HUES6 (cell line): ENCODE results near the gene PPM1H.

Experiments used
- H3K27ac ChIP-seq: 2 replicates; pipeline ENCODE4 v1.7.0; 2013; ENCODE audit warnings: low read depth, mild to moderate bottlenecking, low read length, inconsistent platforms
- H3K27me3 ChIP-seq: 2 replicates; pipeline ENCODE4 v1.6.1; 2013; ENCODE audit warnings: low read length; ENCODE audit not compliant: control insufficient read depth, insufficient read depth
- H3K36me3 ChIP-seq: 2 replicates; pipeline ENCODE4 v1.6.1; 2013; ENCODE audit warnings: low read length; ENCODE audit not compliant: control insufficient read depth, insufficient read depth
- H3K4me1 ChIP-seq: 2 replicates; pipeline ENCODE4 v1.6.1; 2013; ENCODE audit warnings: low read length; ENCODE audit not compliant: control insufficient read depth, insufficient read depth
- H3K4me3 ChIP-seq: 2 replicates; pipeline ENCODE4 v1.5.1; 2013; ENCODE audit warnings: low read depth, low read length
- H3K9ac ChIP-seq: one replicate; pipeline ENCODE4 v1.6.1; 2013; ENCODE audit warnings: mild to moderate bottlenecking, low read length
- H3K9me3 ChIP-seq: 2 replicates; pipeline ENCODE4 v1.6.1; 2013; ENCODE audit warnings: low read depth, low read length; ENCODE audit not compliant: control insufficient read depth, insufficient read depth

PPM1H gene

DNA sequence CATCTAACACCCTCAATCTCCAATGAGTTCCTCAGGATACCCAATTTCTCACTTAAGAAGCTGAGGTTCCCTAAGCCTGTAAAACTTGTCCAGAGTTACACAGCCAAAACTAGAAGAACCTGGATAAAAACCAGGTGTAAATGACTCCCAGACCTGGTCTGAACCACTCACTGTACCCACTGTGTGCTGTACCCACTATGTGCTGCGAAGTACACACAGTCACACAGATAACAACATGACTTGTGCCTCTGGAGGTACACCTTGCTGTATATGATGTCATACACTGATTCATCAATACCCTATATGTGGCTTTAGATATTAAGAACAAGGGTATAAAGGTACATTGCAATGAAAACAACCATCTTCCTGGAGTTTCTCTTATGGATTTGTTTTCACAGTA lies 66.1 kb downstream of the PPM1H start:
- Histone ChIP-seq H3K9me3 (0 out of 2 replicates have a peak, but pooled peaks cover 2% of the 10 kb centered on the region), H3K36me3 (no peaks in the 10 kb centered on the region), H3K27ac (no peak overlapping the region), H3K27me3 (no peaks in the 10 kb centered on the region), H3K4me1 (peaks cover 32% of the 10 kb centered on the region), H3K4me3 (no peak overlapping the region), H3K9ac (no peak overlapping the region)

GRCh38 chr12:62866451-62867082 lies 68.4 kb downstream of the PPM1H start:
- Histone ChIP-seq H3K4me3 (peak overlapping the region; percentile 16; the same call in 1 of the 2 replicates), H3K9ac (peak overlapping the region; percentile 31), H3K4me1 (peaks cover 43% of the 10 kb centered on the region), H3K27ac (peak overlapping the region; percentile 35; the same call in 1 of the 2 replicates), H3K27me3 (no peaks in the 10 kb centered on the region), H3K36me3 (no peaks in the 10 kb centered on the region), H3K9me3 (0 out of 2 replicates have a peak, but pooled peaks cover 2% of the 10 kb centered on the region)

DNA sequence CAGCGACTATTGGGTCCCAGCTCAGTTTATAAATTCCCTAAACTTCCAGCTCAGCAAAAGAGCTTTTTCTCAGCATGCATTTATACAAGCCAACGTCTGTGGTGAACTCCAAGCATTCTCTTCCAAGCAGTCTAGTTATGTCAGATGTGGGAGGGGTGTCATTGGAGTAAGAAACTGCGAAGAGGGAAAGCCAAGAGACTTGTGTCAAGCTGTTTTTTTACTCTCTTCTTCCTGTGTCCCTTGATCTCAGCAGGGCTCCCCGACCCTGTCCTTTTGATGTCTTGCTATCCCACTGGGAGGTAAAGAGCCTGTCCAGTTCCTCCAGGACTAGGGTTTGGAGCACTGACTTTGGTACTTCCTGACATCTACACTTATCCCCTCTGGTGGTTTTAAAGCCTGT lies 69.0 kb downstream of the PPM1H start:
- Histone ChIP-seq H3K9me3 (no peaks in the 10 kb centered on the region), H3K27ac (peak overlapping the region; percentile 35; the same call in 1 of the 2 replicates), H3K9ac (peak overlapping the region; percentile 11), H3K4me3 (peak overlapping the region; percentile 16; the same call in 1 of the 2 replicates), H3K36me3 (no peaks in the 10 kb centered on the region), H3K4me1 (peaks cover 47% of the 10 kb centered on the region), H3K27me3 (no peaks in the 10 kb centered on the region)

- H3K36me3 ChIP-seq = no peaks in the 10 kb centered on the region
- H3K4me1 ChIP-seq = peaks cover 55% of the 10 kb centered on the region
- peak overlapping the region; percentile 22; the same call in 1 of the 2 replicates for H3K27ac ChIP-seq
- no peak overlapping the region for H3K9ac ChIP-seq
- H3K9me3 ChIP-seq = no peaks in the 10 kb centered on the region
- H3K27me3 ChIP-seq = no peaks in the 10 kb centered on the region
- H3K4me3 ChIP-seq = no peak overlapping the region
Measured at GRCh38 chr12:62865065-62865464, 69.9 kb downstream of the PPM1H start.

- Histone ChIP-seq H3K27me3 (no peaks in the 10 kb centered on the region), H3K27ac (no peak overlapping the region), H3K9me3 (no peaks in the 10 kb centered on the region), H3K36me3 (no peaks in the 10 kb centered on the region), H3K4me3 (no peak overlapping the region), H3K9ac (no peak overlapping the region), H3K4me1 (peaks cover 62% of the 10 kb centered on the region)
Measured at GRCh38 chr12:62862259-62862881, 72.6 kb downstream of the PPM1H start.

DNA sequence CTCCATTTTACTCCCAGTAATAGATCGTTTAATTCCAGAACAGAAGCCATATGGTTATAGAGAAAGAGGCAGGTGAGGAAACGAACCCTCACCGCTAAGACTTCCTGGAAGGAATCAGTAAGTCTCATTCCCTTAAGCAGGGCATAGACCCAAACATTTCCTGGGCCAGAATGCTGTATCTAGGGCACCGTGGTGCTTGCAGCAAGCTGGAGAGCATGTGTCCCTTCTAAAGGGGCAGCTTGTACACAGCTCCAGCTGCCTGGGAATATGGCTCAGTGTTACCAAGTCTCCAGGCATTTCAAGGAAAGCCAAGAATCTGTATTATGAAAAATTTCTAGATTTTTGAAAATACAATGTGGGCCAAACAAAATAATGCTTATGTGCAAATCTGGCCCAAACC lies 73.4 kb downstream of the PPM1H start:
- H3K36me3 ChIP-seq = no peaks in the 10 kb centered on the region
- no peaks in the 10 kb centered on the region for H3K9me3 ChIP-seq
- peaks cover 55% of the 10 kb centered on the region for H3K4me1 ChIP-seq
- no peak overlapping the region for H3K4me3 ChIP-seq
- H3K9ac ChIP-seq = no peak overlapping the region
- no peak overlapping the region for H3K27ac ChIP-seq
- no peaks in the 10 kb centered on the region for H3K27me3 ChIP-seq

- H3K9ac ChIP-seq = no peak overlapping the region
- H3K36me3 ChIP-seq = no peaks in the 10 kb centered on the region
- no peak overlapping the region for H3K4me3 ChIP-seq
- H3K4me1 ChIP-seq = peaks cover 47% of the 10 kb centered on the region
- H3K27ac ChIP-seq = no peak overlapping the region
- no peaks in the 10 kb centered on the region for H3K9me3 ChIP-seq
- no peaks in the 10 kb centered on the region for H3K27me3 ChIP-seq
Measured at GRCh38 chr12:62860501-62861411, 74.2 kb downstream of the PPM1H start.

DNA sequence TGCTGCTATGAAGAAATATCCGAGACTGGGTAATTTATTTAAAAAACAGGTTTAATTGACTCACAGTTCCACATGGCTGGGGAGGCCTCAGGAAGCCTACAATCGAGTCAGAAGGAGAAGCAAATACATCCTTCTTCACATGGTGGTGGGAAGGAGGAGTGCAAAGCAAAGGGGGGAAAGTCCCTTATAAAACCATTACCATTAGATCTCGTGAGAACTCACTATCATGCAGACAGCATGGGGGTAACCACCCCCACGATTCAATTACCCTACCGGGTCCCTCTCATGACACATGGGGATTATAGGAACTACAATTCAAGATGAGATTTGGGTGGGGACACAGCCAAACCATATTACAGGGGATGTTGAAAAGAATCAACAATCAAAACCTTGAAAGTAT lies 74.9 kb downstream of the PPM1H start:
- Histone ChIP-seq H3K27ac (no peak overlapping the region), H3K9ac (no peak overlapping the region), H3K9me3 (no peaks in the 10 kb centered on the region)

DNA sequence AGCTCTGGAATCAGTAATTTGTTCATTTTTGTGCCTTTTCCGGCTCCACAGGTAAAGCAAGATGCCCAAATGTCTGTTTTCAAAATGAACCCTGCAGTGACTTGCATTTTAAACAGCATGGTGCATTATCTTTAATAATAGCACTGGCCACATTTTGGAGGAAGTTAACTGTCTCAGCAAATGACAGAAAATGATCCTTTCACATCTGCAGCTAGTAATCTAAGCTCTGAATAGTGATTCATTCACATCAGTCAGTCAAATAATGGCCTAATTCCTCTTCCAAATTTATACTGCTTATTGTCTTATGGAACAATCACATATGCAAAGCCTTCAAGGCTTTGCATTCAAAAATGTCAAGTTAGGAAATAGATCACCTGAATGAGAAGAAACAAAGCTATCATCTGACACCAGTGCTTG lies 75.6 kb downstream of the PPM1H start:
- H3K9ac ChIP-seq = no peak overlapping the region
- H3K9me3 ChIP-seq = no peaks in the 10 kb centered on the region
- peaks cover 37% of the 10 kb centered on the region for H3K4me1 ChIP-seq
- no peaks in the 10 kb centered on the region for H3K27me3 ChIP-seq
- H3K27ac ChIP-seq = no peak overlapping the region
- H3K4me3 ChIP-seq = no peak overlapping the region
- no peaks in the 10 kb centered on the region for H3K36me3 ChIP-seq

More for the DNA sequence above, 74.9 kb downstream of the PPM1H start:
- Histone ChIP-seq H3K27me3 (no peaks in the 10 kb centered on the region), H3K4me1 (peaks cover 40% of the 10 kb centered on the region), H3K36me3 (no peaks in the 10 kb centered on the region), H3K4me3 (no peak overlapping the region)

DNA sequence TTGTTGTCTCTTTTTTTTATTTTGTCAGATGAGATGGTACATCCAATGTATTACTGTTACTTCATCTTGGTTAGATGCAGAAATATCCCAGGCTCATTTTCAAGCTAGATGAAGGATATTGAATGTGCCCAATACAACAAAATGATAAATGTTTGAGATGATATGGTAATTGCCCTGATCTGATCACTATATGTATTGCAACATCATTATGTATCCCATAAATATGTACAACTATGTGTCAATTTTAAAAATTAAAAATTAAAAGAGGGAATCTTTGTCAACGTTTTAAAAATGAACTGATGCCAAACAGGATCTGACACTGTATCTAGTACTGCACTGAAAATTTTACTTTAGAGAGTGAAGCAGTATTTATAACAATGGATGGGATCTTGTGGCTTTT lies 78.5 kb downstream of the PPM1H start:
- no peak overlapping the region for H3K9ac ChIP-seq
- no peak overlapping the region for H3K27ac ChIP-seq
- no peaks in the 10 kb centered on the region for H3K9me3 ChIP-seq
- H3K4me1 ChIP-seq = peaks cover 30% of the 10 kb centered on the region
- no peak overlapping the region for H3K4me3 ChIP-seq
- H3K27me3 ChIP-seq = no peaks in the 10 kb centered on the region
- no peaks in the 10 kb centered on the region for H3K36me3 ChIP-seq

GRCh38 chr12:62854024-62854423 lies 80.9 kb downstream of the PPM1H start:
- Histone ChIP-seq H3K27ac (no peak overlapping the region), H3K4me3 (no peak overlapping the region)

More at GRCh38 chr12:62854024-62854423, 80.9 kb downstream of the PPM1H start:
- no peaks in the 10 kb centered on the region for H3K36me3 ChIP-seq
- H3K27me3 ChIP-seq = no peaks in the 10 kb centered on the region
- no peaks in the 10 kb centered on the region for H3K9me3 ChIP-seq
- H3K4me1 ChIP-seq = peaks cover 11% of the 10 kb centered on the region
- no peak overlapping the region for H3K9ac ChIP-seq
